ENCODE results near the gene CDON.

DNA sequence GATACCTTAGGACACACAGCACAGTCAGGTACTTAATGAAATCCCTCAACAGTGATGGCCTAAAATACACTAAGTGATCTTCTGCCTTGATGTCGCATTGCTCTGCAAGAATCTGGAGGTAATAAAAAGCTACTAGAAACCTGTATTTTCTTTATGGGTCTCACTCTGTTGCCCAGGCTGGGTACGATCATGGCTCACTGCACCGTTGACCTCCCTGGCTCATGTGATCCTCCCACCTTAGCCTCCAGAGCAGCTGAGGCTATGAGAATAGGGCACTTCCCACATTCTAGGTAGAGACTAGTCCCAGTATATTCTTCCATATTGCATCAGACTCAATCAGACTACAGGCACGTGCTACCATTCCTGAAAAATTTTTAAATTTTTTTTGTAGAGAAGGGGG, 95.2 kb downstream of the CDON start:
- TF ChIP-seq EP300 (IDR thresholded peaks at IDR 0.05; ENCODE audit: borderline replicate concordance in 1 of 2, low read depth in 1 of 2, low read length in 1 of 2) (no peak), CHD2 (IDR thresholded peaks at IDR 0.05; ENCODE audit: low read length, partially characterized antibody) (no peak), FOSL2 (IDR thresholded peaks at IDR 0.05; ENCODE audit: borderline replicate concordance, low read depth) (no peak), RAD21 (IDR thresholded peaks at IDR 0.05; ENCODE audit: low read length) (no peak), NFIC (IDR thresholded peaks at IDR 0.05; ENCODE audit: borderline replicate concordance) (no peak), POLR2AphosphoS5 (IDR thresholded peaks at IDR 0.05; ENCODE audit: low read depth, low read length) (no peak), SMC3 (IDR thresholded peaks at IDR 0.05; ENCODE audit: low read depth, low read length) (no peak), YY1 (IDR thresholded peaks at IDR 0.05; ENCODE audit: low read depth) (no peak)
- TF ChIP-seq, protein P1, sequence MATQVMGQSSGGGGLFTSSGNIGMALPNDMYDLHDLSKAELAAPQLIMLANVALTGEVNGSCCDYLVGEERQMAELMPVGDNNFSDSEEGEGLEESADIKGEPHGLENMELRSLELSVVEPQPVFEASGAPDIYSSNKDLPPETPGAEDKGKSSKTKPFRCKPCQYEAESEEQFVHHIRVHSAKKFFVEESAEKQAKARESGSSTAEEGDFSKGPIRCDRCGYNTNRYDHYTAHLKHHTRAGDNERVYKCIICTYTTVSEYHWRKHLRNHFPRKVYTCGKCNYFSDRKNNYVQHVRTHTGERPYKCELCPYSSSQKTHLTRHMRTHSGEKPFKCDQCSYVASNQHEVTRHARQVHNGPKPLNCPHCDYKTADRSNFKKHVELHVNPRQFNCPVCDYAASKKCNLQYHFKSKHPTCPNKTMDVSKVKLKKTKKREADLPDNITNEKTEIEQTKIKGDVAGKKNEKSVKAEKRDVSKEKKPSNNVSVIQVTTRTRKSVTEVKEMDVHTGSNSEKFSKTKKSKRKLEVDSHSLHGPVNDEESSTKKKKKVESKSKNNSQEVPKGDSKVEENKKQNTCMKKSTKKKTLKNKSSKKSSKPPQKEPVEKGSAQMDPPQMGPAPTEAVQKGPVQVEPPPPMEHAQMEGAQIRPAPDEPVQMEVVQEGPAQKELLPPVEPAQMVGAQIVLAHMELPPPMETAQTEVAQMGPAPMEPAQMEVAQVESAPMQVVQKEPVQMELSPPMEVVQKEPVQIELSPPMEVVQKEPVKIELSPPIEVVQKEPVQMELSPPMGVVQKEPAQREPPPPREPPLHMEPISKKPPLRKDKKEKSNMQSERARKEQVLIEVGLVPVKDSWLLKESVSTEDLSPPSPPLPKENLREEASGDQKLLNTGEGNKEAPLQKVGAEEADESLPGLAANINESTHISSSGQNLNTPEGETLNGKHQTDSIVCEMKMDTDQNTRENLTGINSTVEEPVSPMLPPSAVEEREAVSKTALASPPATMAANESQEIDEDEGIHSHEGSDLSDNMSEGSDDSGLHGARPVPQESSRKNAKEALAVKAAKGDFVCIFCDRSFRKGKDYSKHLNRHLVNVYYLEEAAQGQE (IDR thresholded peaks at IDR 0.05; ENCODE audit: low read depth, low read length) = no peak
- TF ChIP-seq, protein P2, sequence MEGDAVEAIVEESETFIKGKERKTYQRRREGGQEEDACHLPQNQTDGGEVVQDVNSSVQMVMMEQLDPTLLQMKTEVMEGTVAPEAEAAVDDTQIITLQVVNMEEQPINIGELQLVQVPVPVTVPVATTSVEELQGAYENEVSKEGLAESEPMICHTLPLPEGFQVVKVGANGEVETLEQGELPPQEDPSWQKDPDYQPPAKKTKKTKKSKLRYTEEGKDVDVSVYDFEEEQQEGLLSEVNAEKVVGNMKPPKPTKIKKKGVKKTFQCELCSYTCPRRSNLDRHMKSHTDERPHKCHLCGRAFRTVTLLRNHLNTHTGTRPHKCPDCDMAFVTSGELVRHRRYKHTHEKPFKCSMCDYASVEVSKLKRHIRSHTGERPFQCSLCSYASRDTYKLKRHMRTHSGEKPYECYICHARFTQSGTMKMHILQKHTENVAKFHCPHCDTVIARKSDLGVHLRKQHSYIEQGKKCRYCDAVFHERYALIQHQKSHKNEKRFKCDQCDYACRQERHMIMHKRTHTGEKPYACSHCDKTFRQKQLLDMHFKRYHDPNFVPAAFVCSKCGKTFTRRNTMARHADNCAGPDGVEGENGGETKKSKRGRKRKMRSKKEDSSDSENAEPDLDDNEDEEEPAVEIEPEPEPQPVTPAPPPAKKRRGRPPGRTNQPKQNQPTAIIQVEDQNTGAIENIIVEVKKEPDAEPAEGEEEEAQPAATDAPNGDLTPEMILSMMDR (IDR thresholded peaks at IDR 0.05) = no peak
- TF ChIP-seq, protein P3, sequence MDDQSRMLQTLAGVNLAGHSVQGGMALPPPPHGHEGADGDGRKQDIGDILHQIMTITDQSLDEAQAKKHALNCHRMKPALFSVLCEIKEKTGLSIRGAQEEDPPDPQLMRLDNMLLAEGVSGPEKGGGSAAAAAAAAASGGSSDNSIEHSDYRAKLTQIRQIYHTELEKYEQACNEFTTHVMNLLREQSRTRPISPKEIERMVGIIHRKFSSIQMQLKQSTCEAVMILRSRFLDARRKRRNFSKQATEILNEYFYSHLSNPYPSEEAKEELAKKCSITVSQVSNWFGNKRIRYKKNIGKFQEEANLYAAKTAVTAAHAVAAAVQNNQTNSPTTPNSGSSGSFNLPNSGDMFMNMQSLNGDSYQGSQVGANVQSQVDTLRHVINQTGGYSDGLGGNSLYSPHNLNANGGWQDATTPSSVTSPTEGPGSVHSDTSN (IDR thresholded peaks at IDR 0.05) = no peak
- TF ChIP-seq, protein P4, sequence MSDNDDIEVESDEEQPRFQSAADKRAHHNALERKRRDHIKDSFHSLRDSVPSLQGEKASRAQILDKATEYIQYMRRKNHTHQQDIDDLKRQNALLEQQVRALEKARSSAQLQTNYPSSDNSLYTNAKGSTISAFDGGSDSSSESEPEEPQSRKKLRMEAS (IDR thresholded peaks at IDR 0.05; ENCODE audit: low read depth) = no peak
